Thyroid gland (tissue), 4 donors: ENCODE results near the gene MARK3. TPM values are rescaled to one million over a fixed set of nuclear protein-coding genes. Genes with fewer than 3 reads are reported as not detected.

ENCODE experiments used
- DNase-seq, 2 donors: peaks; one replicate each; pipeline ENCODE4 v3.0.0-alpha.2; 2019
- H3K27ac ChIP-seq, 3 donors: fragments of 200-600 bp; sonication (generic); 1 replicate in 2 of 3; 2 replicates in 1 of 3; pipeline ENCODE4 v1.5.1; 2016 to 2019; ENCODE audit warnings: mild to moderate bottlenecking in 1 of 3, moderate library complexity in 1 of 3
- H3K27me3 ChIP-seq: fragments of 200-600 bp; sonication (generic); one replicate; pipeline ENCODE4 v1.5.1; 2019
- H3K36me3 ChIP-seq, 2 donors: fragments of 200-600 bp; sonication (generic); one replicate each; pipeline ENCODE4 v1.5.1; 2016 to 2019
- H3K4me1 ChIP-seq, 2 donors: fragments of 200-600 bp; sonication (generic); one replicate each; pipeline ENCODE4 v1.5.1; 2017 to 2019
- H3K4me3 ChIP-seq, 3 donors: fragments of 200-600 bp; sonication (generic); replicated peaks in 1 of 3; 1 replicate in 2 of 3; 2 replicates in 1 of 3; pipeline ENCODE4 v1.5.1; 2016; ENCODE audit warnings: mild to moderate bottlenecking in 1 of 3
- H3K9me3 ChIP-seq: fragments of 200-600 bp; sonication (generic); one replicate; pipeline ENCODE4 v1.5.1; 2017
- POLR2A ChIP-seq, 2 donors: fragments of 450-650 bp; IDR thresholded peaks; one replicate each; pipeline ENCODE4 v1.6.1; 2017; ENCODE audit warnings: antibody characterized with exemption in 2 of 2, mild to moderate bottlenecking in 2 of 2, moderate library complexity in 1 of 2
- WGBS, 2 donors: methylation state at CpG; one replicate each; pipeline ENCODE4 v1.1.5; 2017; 5-methylcytosine and 5-hydroxymethylcytosine counted together
- intact Hi-C: fragments of 100-400 bp; cut with DNase I; formaldehyde crosslinking; loops from one replicate; pipeline ENCODE4 v1.15.1; 2023
- total RNA-seq, 4 donors: library from RNA; depleted of rRNA; stranded (reverse); fragments of >200 nt; gene quantifications; one replicate each; pipeline ENCODE4 v1.2.3, GENCODE V29; 2016
- TF ChIP-seq, protein P1 (sequence below), 6 experiments: fragments of 200-600 bp in 3 of 6; fragments of 450-650 bp in 3 of 6; sonication (generic) in 3 of 6; IDR thresholded peaks; one replicate each; pipeline ENCODE4 v1.5.1; 2016 to 2019; ENCODE audit warnings: antibody characterized with exemption in 6 of 6, mild to moderate bottlenecking in 2 of 6, inconsistent platforms in 1 of 6, moderate library complexity in 1 of 6

Gene MARK3
- total RNA-seq, 4 donors from 2014 or later = 105 to 164 (median 114) TPM

DNA sequence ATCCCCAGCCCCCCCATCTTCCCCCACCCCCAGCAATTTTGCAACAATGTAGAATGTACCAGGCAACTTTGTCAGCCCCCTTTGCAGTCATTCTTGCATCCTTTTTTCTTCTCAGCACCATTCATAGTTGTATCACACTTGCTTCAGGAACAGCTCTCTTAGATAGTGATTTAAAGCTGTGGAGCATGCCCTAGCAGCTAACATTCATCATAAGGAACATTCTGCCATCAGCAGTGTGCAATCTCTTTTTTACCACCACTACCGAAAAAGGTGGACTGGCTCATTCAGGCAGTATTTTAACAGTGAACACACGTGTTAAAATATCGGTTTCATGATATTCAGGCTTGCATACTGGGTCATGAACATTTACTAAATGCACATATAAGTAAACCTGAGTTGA is 45.1 kb downstream of the MARK3 start:
- intact Hi-C loops = no loop called here
- H3K4me1 ChIP-seq = peaks cover 9 to 43% of the 10 kb centered on the region in 2 donors
- H3K27ac ChIP-seq = no peak overlapping the region
- TF ChIP-seq, protein P1, sequence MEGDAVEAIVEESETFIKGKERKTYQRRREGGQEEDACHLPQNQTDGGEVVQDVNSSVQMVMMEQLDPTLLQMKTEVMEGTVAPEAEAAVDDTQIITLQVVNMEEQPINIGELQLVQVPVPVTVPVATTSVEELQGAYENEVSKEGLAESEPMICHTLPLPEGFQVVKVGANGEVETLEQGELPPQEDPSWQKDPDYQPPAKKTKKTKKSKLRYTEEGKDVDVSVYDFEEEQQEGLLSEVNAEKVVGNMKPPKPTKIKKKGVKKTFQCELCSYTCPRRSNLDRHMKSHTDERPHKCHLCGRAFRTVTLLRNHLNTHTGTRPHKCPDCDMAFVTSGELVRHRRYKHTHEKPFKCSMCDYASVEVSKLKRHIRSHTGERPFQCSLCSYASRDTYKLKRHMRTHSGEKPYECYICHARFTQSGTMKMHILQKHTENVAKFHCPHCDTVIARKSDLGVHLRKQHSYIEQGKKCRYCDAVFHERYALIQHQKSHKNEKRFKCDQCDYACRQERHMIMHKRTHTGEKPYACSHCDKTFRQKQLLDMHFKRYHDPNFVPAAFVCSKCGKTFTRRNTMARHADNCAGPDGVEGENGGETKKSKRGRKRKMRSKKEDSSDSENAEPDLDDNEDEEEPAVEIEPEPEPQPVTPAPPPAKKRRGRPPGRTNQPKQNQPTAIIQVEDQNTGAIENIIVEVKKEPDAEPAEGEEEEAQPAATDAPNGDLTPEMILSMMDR (IDR thresholded peaks at IDR 0.05) = no peak
- TF ChIP-seq POLR2A (IDR thresholded peaks at IDR 0.05) = no peak
- H3K36me3 ChIP-seq = no peaks in the 10 kb centered on the region
- no peaks in the 10 kb centered on the region for H3K9me3 ChIP-seq
- H3K4me3 ChIP-seq = no peak overlapping the region
- no peaks in the 10 kb centered on the region for H3K27me3 ChIP-seq
- no peak for DNase-seq
- WGBS, 2 donors = 93 to 96% methylated on average over 3 of the region's 3 CpGs

DNA sequence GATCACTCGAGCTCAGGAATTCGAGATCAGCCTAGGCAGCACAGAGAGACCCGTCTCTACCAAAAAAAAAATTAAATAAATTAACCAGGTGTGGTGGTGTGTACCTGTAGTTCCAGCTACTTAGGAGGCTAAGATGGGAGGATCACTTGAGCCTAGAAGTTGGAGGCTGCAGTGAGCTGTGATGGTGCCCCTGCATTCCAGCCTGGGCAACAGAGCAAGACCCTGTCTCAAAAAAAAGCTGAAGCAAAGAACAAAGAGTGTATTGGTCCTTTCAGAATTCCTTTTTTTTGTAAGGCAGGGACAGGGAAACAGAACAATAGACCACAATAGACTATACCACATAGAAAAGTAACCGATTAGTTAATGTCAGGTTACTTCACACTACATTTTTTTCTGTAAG is 47.4 kb downstream of the MARK3 start:
- Histone ChIP-seq H3K4me1 (peaks cover 16 to 52% of the 10 kb centered on the region in 2 donors), H3K27me3 (no peaks in the 10 kb centered on the region), H3K4me3 (no peak overlapping the region), H3K9me3 (no peaks in the 10 kb centered on the region), H3K27ac (peak overlapping the region in 2 of 3 donors; percentile 3 to 4), H3K36me3 (no peaks in the 10 kb centered on the region)
- intact Hi-C loops = no loop called here
- DNase-seq = no peak
- TF ChIP-seq POLR2A (IDR thresholded peaks at IDR 0.05) = no peak
- TF ChIP-seq, protein P1 (IDR thresholded peaks at IDR 0.05) = no peak
- WGBS, 2 donors = 92 to 94% methylated on average over 4 of the region's 4 CpGs

DNA sequence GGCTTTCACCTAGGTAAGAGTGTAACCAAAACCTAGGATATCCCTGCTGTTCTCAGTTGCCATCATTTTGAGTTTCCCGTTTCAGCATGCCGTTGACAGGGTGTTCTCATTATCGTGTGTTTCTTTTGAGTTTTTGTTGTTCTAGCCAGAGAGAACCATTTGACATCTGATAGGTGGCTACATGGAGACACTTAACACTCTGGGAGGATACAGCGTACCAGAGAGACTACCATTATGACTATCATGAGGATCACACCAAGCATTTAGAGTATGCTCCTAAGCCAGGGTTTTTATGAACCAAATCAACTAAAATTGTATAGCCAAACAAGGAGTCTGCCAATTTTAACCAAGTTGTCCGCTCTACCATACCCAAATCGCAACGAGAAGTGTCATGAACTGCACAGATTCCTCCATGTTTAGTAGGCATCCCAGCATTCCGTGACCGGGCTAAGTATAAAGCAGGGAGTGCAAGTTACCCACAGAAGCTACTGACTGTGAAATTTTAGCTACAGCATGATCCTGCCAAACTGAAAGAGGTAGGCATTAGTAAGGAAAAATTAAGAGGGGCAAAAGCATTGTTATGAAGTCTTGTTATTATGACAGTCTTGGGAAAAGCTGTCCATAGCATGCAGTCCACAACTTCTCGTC is 48.8 kb downstream of the MARK3 start:
- H3K4me3 ChIP-seq = no peak overlapping the region
- TF ChIP-seq, protein P1 (IDR thresholded peaks at IDR 0.05) = no peak
- TF ChIP-seq POLR2A (IDR thresholded peaks at IDR 0.05) = no peak
- H3K27me3 ChIP-seq = no peaks in the 10 kb centered on the region
- H3K27ac ChIP-seq = peak overlapping the region; percentile 37 to 88 (median 73)
- no peaks in the 10 kb centered on the region for H3K36me3 ChIP-seq
- 90 to 93% methylated on average over 10 of the region's 10 CpGs for WGBS, 2 donors
- H3K4me1 ChIP-seq = peaks cover 12 to 40% of the 10 kb centered on the region in 2 donors
- H3K9me3 ChIP-seq = no peaks in the 10 kb centered on the region
- DNase-seq = no peak
- intact Hi-C loops = no loop called here

DNA sequence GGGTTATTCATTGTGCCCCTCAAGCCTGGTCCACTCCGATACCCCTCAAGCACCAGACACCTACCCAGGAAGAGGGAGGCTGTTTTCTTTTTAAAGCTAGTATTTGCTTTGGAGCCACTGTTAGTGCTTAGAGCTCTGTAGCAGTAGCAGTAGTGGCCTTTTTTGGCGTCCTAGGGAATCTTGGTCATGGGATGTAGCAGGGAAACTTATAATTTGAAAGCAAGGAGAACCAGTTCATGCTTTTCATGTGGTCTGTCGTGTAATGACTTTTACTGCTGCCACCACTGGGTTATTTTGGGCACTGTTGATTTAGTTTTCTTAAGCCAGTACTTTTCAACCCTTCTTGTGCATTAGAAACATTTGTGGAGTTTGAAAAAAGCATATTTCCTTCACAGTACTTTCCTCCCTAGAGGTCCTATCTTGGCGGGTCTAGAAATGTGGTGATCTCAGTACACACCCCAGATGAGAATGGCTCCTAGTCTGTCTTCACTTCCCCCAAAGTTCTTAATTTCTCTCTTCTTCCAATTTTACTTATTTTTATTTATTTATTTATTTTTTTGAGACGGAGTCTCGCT is 49.7 kb downstream of the MARK3 start:
- peaks cover 12 to 39% of the 10 kb centered on the region in 2 donors for H3K4me1 ChIP-seq
- no peaks in the 10 kb centered on the region for H3K36me3 ChIP-seq
- no peaks in the 10 kb centered on the region for H3K27me3 ChIP-seq
- peak; percentile 63 to 65 for DNase-seq
- peak overlapping the region; percentile 37 to 88 (median 73) for H3K27ac ChIP-seq
- 37 to 56% methylated on average over 6 of the region's 6 CpGs for WGBS, 2 donors
- H3K9me3 ChIP-seq = no peaks in the 10 kb centered on the region
- intact Hi-C loops = no loop called here
- TF ChIP-seq, protein P1 (IDR thresholded peaks at IDR 0.05) = peak in 1 of 6 experiments; percentile 32
- TF ChIP-seq POLR2A (IDR thresholded peaks at IDR 0.05) = peak in 1 of 2 donors; percentile 26
- H3K4me3 ChIP-seq = no peak overlapping the region

DNA sequence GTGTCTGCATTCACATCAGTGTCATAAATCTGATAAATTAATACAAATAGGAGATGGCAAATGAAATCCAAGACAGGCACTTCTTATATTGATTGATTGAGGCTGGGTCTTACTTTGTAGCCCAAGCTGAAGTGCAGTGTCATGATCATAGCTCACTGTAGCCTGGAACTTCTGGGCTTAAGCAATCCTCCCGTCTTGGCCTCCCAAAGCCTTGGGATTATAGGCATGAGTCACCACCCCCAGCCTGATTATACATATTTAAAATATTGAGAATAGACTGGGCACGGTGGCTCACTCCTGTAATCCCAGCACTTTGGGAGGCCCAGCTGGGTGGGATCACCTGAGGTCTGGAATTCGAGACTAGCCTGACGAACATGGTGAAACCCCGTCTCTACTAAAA is 51.3 kb downstream of the MARK3 start:
- peaks cover 12 to 36% of the 10 kb centered on the region in 2 donors for H3K4me1 ChIP-seq
- peak overlapping the region in 1 of 3 donors; percentile 73 for H3K27ac ChIP-seq
- intact Hi-C loops = no loop called here
- no peaks in the 10 kb centered on the region for H3K9me3 ChIP-seq
- no peak for DNase-seq
- no peaks in the 10 kb centered on the region for H3K27me3 ChIP-seq
- H3K36me3 ChIP-seq = no peaks in the 10 kb centered on the region
- TF ChIP-seq, protein P1 (IDR thresholded peaks at IDR 0.05) = no peak
- no peak for TF ChIP-seq POLR2A (IDR thresholded peaks at IDR 0.05)
- no peak overlapping the region for H3K4me3 ChIP-seq
- 72 to 78% methylated on average over 5 of the region's 5 CpGs for WGBS, 2 donors
